Activated T-helper 17 cell treated with anti-CD3 and anti-CD28 coated beads, Interleukin-2, amount 50 U/mL, for 72 hours (primary cell): ENCODE measurements around the gene VPS39. TPM values are rescaled to one million over a fixed set of nuclear protein-coding genes. Genes with fewer than 3 reads are reported as not detected.
A peak's percentile ranks its signal among the peaks of the same experiment; 100 is the strongest.

Experiments
- ATAC-seq: fragments of 150-1000 bp; cut with Tn5 transposase; replicated peaks from 2 replicates; pipeline ENCODE4 v1.10.0; 2021; ENCODE audit warnings: mild to moderate bottlenecking, moderate library complexity
- H3K27ac Mint-ChIP-seq: one replicate; pipeline ENCODE4 v1.8.0; 2022; ENCODE audit warnings: mixed read lengths
- H3K27me3 Mint-ChIP-seq: one replicate; pipeline ENCODE4 v1.8.0; 2022; ENCODE audit warnings: mixed read lengths
- H3K36me3 Mint-ChIP-seq: one replicate; pipeline ENCODE4 v1.8.0; 2022; ENCODE audit warnings: low read depth, mild to moderate bottlenecking, mixed read lengths
- H3K4me1 Mint-ChIP-seq: one replicate; pipeline ENCODE4 v1.8.0; 2022; ENCODE audit warnings: mixed read lengths
- H3K4me3 Mint-ChIP-seq: one replicate; pipeline ENCODE4 v1.8.0; 2022; ENCODE audit warnings: mild to moderate bottlenecking, mixed read lengths
- H3K9me3 Mint-ChIP-seq: one replicate; pipeline ENCODE4 v1.8.0; 2022; ENCODE audit warnings: mixed read lengths
- total RNA-seq, 2 donors: library from RNA; stranded (reverse); gene quantifications; one replicate each; pipeline ENCODE4 v1.2.3, GENCODE V29; 2022

VPS39 gene
- total RNA-seq, 2 donors from 2014 or later: 54.6 to 73.6 TPM

GRCh38 chr15:42149493-42150218, 58.4 kb downstream of the VPS39 start:
- no peak overlapping the region for H3K4me3 Mint-ChIP-seq
- ATAC-seq: no peak
- H3K36me3 Mint-ChIP-seq: no peaks in the 10 kb centered on the region
- no peaks in the 10 kb centered on the region for H3K27me3 Mint-ChIP-seq
- H3K9me3 Mint-ChIP-seq: no peaks in the 10 kb centered on the region
- H3K27ac Mint-ChIP-seq: no peak overlapping the region
- no peaks in the 10 kb centered on the region for H3K4me1 Mint-ChIP-seq

- no peak overlapping the region for H3K4me3 Mint-ChIP-seq
- H3K27ac Mint-ChIP-seq: no peak overlapping the region
- H3K9me3 Mint-ChIP-seq: no peaks in the 10 kb centered on the region
- no peaks in the 10 kb centered on the region for H3K27me3 Mint-ChIP-seq
- no peaks in the 10 kb centered on the region for H3K4me1 Mint-ChIP-seq
- no peaks in the 10 kb centered on the region for H3K36me3 Mint-ChIP-seq
- no peak for ATAC-seq
Observed at GRCh38 chr15:42148808-42149492, 59.2 kb downstream of the VPS39 start.

GRCh38 chr15:42147431-42147735, 60.7 kb downstream of the VPS39 start:
- Mint-ChIP-seq H3K4me1 (no peaks in the 10 kb centered on the region), H3K4me3 (no peak overlapping the region), H3K9me3 (no peaks in the 10 kb centered on the region), H3K36me3 (no peaks in the 10 kb centered on the region), H3K27ac (no peak overlapping the region), H3K27me3 (no peaks in the 10 kb centered on the region)
- ATAC-seq: no peak

- H3K4me3 Mint-ChIP-seq: no peak overlapping the region
- H3K9me3 Mint-ChIP-seq: no peaks in the 10 kb centered on the region
Observed at GRCh38 chr15:42146551-42147430, 61.3 kb downstream of the VPS39 start.

GRCh38 chr15:42145546-42146455, 62.3 kb downstream of the VPS39 start:
- H3K36me3 Mint-ChIP-seq: no peaks in the 10 kb centered on the region
- no peaks in the 10 kb centered on the region for H3K4me1 Mint-ChIP-seq
- H3K9me3 Mint-ChIP-seq: no peaks in the 10 kb centered on the region
- H3K4me3 Mint-ChIP-seq: no peak overlapping the region
- H3K27ac Mint-ChIP-seq: no peak overlapping the region
- no peak for ATAC-seq
- no peaks in the 10 kb centered on the region for H3K27me3 Mint-ChIP-seq

More at GRCh38 chr15:42146551-42147430, 61.3 kb downstream of the VPS39 start:
- no peak overlapping the region for H3K27ac Mint-ChIP-seq
- no peaks in the 10 kb centered on the region for H3K4me1 Mint-ChIP-seq
- no peak for ATAC-seq
- H3K27me3 Mint-ChIP-seq: no peaks in the 10 kb centered on the region
- H3K36me3 Mint-ChIP-seq: no peaks in the 10 kb centered on the region

GRCh38 chr15:42144841-42145375, 63.2 kb downstream of the VPS39 start:
- H3K9me3 Mint-ChIP-seq: no peaks in the 10 kb centered on the region
- ATAC-seq: no peak
- no peaks in the 10 kb centered on the region for H3K4me1 Mint-ChIP-seq
- no peaks in the 10 kb centered on the region for H3K36me3 Mint-ChIP-seq
- no peak overlapping the region for H3K4me3 Mint-ChIP-seq
- no peaks in the 10 kb centered on the region for H3K27me3 Mint-ChIP-seq
- H3K27ac Mint-ChIP-seq: no peak overlapping the region

- H3K36me3 Mint-ChIP-seq: no peaks in the 10 kb centered on the region
- no peaks in the 10 kb centered on the region for H3K4me1 Mint-ChIP-seq
- H3K9me3 Mint-ChIP-seq: no peaks in the 10 kb centered on the region
- no peak overlapping the region for H3K27ac Mint-ChIP-seq
- no peaks in the 10 kb centered on the region for H3K27me3 Mint-ChIP-seq
- no peak overlapping the region for H3K4me3 Mint-ChIP-seq
- ATAC-seq: no peak
Observed at GRCh38 chr15:42143866-42144625, 64.1 kb downstream of the VPS39 start.

- H3K4me1 Mint-ChIP-seq: no peaks in the 10 kb centered on the region
- no peak overlapping the region for H3K4me3 Mint-ChIP-seq
- H3K9me3 Mint-ChIP-seq: no peaks in the 10 kb centered on the region
- H3K27ac Mint-ChIP-seq: no peak overlapping the region
- H3K27me3 Mint-ChIP-seq: no peaks in the 10 kb centered on the region
- no peaks in the 10 kb centered on the region for H3K36me3 Mint-ChIP-seq
- ATAC-seq: no peak
Observed at GRCh38 chr15:42143356-42143755, 64.7 kb downstream of the VPS39 start.

GRCh38 chr15:42141795-42142667, 66.1 kb downstream of the VPS39 start:
- Mint-ChIP-seq H3K36me3 (no peaks in the 10 kb centered on the region), H3K4me1 (peaks cover 6% of the 10 kb centered on the region), H3K4me3 (no peak overlapping the region), H3K9me3 (no peaks in the 10 kb centered on the region), H3K27ac (no peak overlapping the region), H3K27me3 (no peaks in the 10 kb centered on the region)
- no peak for ATAC-seq

GRCh38 chr15:42141246-42141645, 66.9 kb downstream of the VPS39 start:
- ATAC-seq: no peak
- no peak overlapping the region for H3K4me3 Mint-ChIP-seq
- no peaks in the 10 kb centered on the region for H3K27me3 Mint-ChIP-seq
- H3K27ac Mint-ChIP-seq: no peak overlapping the region
- peaks cover 10% of the 10 kb centered on the region for H3K4me1 Mint-ChIP-seq
- H3K9me3 Mint-ChIP-seq: no peaks in the 10 kb centered on the region
- no peaks in the 10 kb centered on the region for H3K36me3 Mint-ChIP-seq

- H3K9me3 Mint-ChIP-seq: no peaks in the 10 kb centered on the region
- no peak overlapping the region for H3K27ac Mint-ChIP-seq
- peaks cover 10% of the 10 kb centered on the region for H3K4me1 Mint-ChIP-seq
- no peaks in the 10 kb centered on the region for H3K27me3 Mint-ChIP-seq
- no peak overlapping the region for H3K4me3 Mint-ChIP-seq
- H3K36me3 Mint-ChIP-seq: no peaks in the 10 kb centered on the region
- no peak for ATAC-seq
Observed at GRCh38 chr15:42140383-42141070, 67.6 kb downstream of the VPS39 start.

GRCh38 chr15:42139596-42139995, 68.5 kb downstream of the VPS39 start:
- Mint-ChIP-seq H3K27ac (peak overlapping the region; percentile 1), H3K27me3 (no peaks in the 10 kb centered on the region), H3K4me3 (no peak overlapping the region), H3K36me3 (no peaks in the 10 kb centered on the region), H3K4me1 (peaks cover 10% of the 10 kb centered on the region), H3K9me3 (no peaks in the 10 kb centered on the region)
- ATAC-seq: no peak
